Middle frontal gyrus (tissue), 1 donor: ENCODE results near the gene FIBCD1.
"Not testable (repeated sequence)": the region's sequence is repeated elsewhere in the genome, so short reads cannot be mapped to it uniquely, and the experiment has no call there.

Experiments used
- DNase-seq: peaks from one replicate; pipeline ENCODE4 v3.0.0-alpha.2; 2015; ENCODE audit warnings: low spot score; ENCODE audit errors: extremely low spot score

FIBCD1 gene

GRCh38 chr9:130974697-130975096, 35.6 kb upstream of the FIBCD1 start:
- DNase-seq: no peak

GRCh38 chr9:130973686-130974281, 34.7 kb upstream of the FIBCD1 start:
- DNase-seq: no peak

GRCh38 chr9:130972957-130973685, 34.1 kb upstream of the FIBCD1 start:
- DNase-seq: no peak

- DNase-seq: no peak
These were observed 33.4 kb upstream of the FIBCD1 start for GRCh38 chr9:130972277-130972956.

- no peak for DNase-seq
These were observed 32.3 kb upstream of the FIBCD1 start for GRCh38 chr9:130971294-130971849.

GRCh38 chr9:130970855-130971254, 31.8 kb upstream of the FIBCD1 start:
- no peak for DNase-seq

- no peak for DNase-seq
These were observed 31.0 kb upstream of the FIBCD1 start for GRCh38 chr9:130970052-130970451.

- DNase-seq: no peak
These were observed 26.6 kb upstream of the FIBCD1 start for GRCh38 chr9:130965680-130966079.

- DNase-seq: no peak
These were observed 24.9 kb upstream of the FIBCD1 start for GRCh38 chr9:130963916-130964315.

GRCh38 chr9:130963337-130963908, 24.4 kb upstream of the FIBCD1 start:
- no peak for DNase-seq

- DNase-seq: no peak
These were observed 23.6 kb upstream of the FIBCD1 start for GRCh38 chr9:130962418-130963316.

GRCh38 chr9:130961511-130962300, 22.7 kb upstream of the FIBCD1 start:
- DNase-seq: no peak

GRCh38 chr9:130960522-130961378, 21.7 kb upstream of the FIBCD1 start:
- DNase-seq: no peak

- no peak for DNase-seq
These were observed 20.8 kb upstream of the FIBCD1 start for GRCh38 chr9:130959809-130960334.

GRCh38 chr9:130958564-130958963, 19.5 kb upstream of the FIBCD1 start:
- not testable (repeated sequence) for DNase-seq

- DNase-seq: no peak
These were observed 18.6 kb upstream of the FIBCD1 start for GRCh38 chr9:130957451-130958203.

- DNase-seq: no peak
These were observed 17.8 kb upstream of the FIBCD1 start for GRCh38 chr9:130956636-130957450.
